ENCODE measurements around the gene PTCH1.

PTCH1 gene

GRCh38 chr9:95513711-95514110, 3.1 kb downstream of the PTCH1 start:
- no peak for DNase-seq (ENCODE audit: low read depth)
- TF ChIP-seq, protein P1, sequence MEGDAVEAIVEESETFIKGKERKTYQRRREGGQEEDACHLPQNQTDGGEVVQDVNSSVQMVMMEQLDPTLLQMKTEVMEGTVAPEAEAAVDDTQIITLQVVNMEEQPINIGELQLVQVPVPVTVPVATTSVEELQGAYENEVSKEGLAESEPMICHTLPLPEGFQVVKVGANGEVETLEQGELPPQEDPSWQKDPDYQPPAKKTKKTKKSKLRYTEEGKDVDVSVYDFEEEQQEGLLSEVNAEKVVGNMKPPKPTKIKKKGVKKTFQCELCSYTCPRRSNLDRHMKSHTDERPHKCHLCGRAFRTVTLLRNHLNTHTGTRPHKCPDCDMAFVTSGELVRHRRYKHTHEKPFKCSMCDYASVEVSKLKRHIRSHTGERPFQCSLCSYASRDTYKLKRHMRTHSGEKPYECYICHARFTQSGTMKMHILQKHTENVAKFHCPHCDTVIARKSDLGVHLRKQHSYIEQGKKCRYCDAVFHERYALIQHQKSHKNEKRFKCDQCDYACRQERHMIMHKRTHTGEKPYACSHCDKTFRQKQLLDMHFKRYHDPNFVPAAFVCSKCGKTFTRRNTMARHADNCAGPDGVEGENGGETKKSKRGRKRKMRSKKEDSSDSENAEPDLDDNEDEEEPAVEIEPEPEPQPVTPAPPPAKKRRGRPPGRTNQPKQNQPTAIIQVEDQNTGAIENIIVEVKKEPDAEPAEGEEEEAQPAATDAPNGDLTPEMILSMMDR (IDR thresholded peaks at IDR 0.05; ENCODE audit: insufficient read depth, low read depth, low read length, missing control alignments): no peak
- H3K4me3 ChIP-seq (ENCODE audit: low read length): no peak overlapping the region

- H3K4me3 ChIP-seq (ENCODE audit: low read length): no peak overlapping the region
- DNase-seq (ENCODE audit: low read depth): no peak
- TF ChIP-seq, protein P1 (IDR thresholded peaks at IDR 0.05; ENCODE audit: insufficient read depth, low read depth, low read length, missing control alignments): no peak
Observed at GRCh38 chr9:95512709-95513095, 4.1 kb downstream of the PTCH1 start.

DNA sequence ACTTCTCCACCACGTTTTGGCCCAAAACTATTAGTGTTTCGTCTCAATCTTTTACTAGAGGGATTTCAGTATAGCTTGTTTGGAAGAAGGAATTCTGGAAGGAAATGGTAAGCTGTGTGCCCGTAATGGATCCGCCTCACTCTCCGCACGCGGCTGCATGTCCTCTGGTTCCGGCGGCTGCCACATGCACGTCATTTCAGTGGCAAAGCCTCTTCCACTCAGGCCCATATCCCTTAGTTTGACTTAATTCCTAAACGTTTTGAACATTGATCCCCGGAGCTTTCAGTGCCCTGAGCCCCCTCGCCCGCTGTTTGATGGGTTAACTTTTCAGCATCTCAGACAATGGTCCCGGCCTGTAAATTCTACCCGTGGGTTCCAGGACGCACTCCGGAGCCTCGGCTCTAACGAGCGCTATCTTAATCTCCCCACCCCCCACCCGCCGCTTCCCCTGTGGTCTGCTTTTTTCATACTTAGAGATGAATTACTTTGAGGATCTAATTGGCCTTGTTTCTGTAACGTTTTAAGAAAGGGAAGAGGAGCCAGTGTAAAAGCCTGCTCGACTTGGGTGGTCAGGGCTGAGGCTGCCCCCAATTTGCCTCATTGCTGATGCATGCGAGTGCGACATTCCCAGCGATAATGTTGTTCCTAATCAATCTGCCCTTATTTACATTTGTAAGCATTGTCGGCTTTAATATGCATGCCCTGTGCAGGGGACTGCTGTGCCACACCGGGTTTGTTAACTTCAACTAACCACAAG, 4.6 kb downstream of the PTCH1 start:
- peak overlapping the region; percentile 74 for H3K4me3 ChIP-seq (ENCODE audit: low read length)
- peak; percentile 39 for DNase-seq (ENCODE audit: low read depth)
- TF ChIP-seq, protein P1 (IDR thresholded peaks at IDR 0.05; ENCODE audit: insufficient read depth, low read depth, low read length, missing control alignments): no peak

DNA sequence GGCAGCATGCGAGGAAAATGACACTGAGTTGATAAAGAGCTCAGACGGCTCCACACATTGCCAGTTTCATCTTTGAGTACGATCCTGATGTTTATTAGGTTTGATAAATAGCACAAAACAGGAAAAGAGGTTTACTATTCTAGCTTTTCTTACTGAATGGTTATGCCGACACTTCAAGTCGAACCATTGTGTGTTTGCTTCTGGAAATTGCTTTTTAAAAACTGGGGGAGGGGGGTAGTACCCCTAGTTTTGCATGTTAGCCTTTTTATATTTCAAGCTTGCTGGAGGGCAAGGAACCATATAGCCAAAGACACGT, 5.2 kb downstream of the PTCH1 start:
- TF ChIP-seq, protein P1 (IDR thresholded peaks at IDR 0.05; ENCODE audit: insufficient read depth, low read depth, low read length, missing control alignments): no peak
- DNase-seq (ENCODE audit: low read depth): no peak
- H3K4me3 ChIP-seq (ENCODE audit: low read length): peak overlapping the region; percentile 74

DNA sequence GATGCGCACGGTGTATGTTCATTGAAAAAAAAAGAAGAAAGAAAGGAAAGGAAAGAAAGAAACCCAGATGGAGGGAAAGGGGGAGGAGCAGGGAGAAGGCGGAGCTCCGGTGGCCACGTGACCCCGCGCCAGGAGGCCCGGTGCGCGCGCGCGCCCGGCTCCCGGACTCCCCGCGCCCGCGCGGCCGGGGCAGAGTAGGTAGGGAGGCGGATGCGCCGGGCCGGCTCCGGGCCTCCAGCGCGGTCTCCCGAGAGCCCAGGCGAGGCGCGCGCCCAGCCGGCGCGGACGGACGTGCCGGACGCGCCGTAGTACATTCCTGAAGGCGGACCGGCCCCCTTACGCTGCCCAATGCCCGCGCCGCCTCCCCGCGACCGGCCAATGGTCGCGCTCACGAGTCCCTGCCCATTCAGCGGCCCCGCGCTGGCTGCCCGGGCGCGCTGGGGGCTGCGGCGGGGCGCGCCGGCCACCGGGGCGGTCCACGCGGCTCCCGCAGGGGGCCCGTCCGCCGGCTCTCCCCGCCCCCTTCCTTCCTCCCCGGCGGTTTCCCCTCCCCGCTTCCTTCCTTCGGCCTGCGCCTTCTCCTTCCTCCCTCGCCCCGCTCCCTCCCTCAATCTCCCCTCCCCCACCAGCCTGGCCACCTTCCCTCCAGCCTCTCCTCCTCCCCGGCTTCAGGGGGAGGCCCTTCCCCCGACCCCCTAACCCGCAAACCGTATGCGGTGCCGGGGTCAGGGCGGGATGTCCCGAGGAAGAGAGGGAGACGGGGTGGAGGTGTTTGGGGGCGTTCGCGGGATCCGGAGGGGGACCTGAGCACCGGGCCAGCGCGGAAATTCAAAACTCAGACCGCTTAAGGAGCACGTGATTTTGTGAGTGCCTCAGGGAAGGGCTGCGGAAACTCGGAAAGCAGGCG, 5.8 kb downstream of the PTCH1 start:
- TF ChIP-seq, protein P1 (IDR thresholded peaks at IDR 0.05; ENCODE audit: insufficient read depth, low read depth, low read length, missing control alignments): no peak
- DNase-seq (ENCODE audit: low read depth): peak; percentile 97
- peak overlapping the region; percentile 79 for H3K4me3 ChIP-seq (ENCODE audit: low read length)

GRCh38 chr9:95509851-95510708, 6.7 kb downstream of the PTCH1 start:
- peak; percentile 30 for DNase-seq (ENCODE audit: low read depth)
- TF ChIP-seq, protein P1 (IDR thresholded peaks at IDR 0.05; ENCODE audit: insufficient read depth, low read depth, low read length, missing control alignments): no peak
- H3K4me3 ChIP-seq (ENCODE audit: low read length): peak overlapping the region; percentile 79

Measured in epithelial cell of esophagus (primary cell).